Activated T-cell treated with anti-CD3 and anti-CD28 coated beads, Interleukin-2, amount 50 U/mL, for 72 hours (primary cell): ENCODE data around the gene SCAMP3. TPM values are rescaled to one million over a fixed set of nuclear protein-coding genes. Genes with fewer than 3 reads are reported as not detected.

Source experiments
- ATAC-seq, 2 donors: fragments of 150-1000 bp; cut with Tn5 transposase; replicated peaks in 1 of 2; 2 replicates each; pipeline ENCODE4 v1.10.0; 2021; ENCODE audit warnings: moderate library complexity in 2 of 2, mild to moderate bottlenecking in 1 of 2
- DNase-seq, 2 donors: peaks; one replicate each; pipeline ENCODE4 v3.0.0; 2021 to 2022; ENCODE audit warnings: mixed read lengths in 1 of 2
- H3K27ac Mint-ChIP-seq: one replicate; pipeline ENCODE4 v1.8.0; 2022; ENCODE audit warnings: mild to moderate bottlenecking, moderate library complexity, mixed read lengths
- H3K27me3 Mint-ChIP-seq: one replicate; pipeline ENCODE4 v1.8.0; 2022; ENCODE audit warnings: low read depth, mixed read lengths
- H3K36me3 Mint-ChIP-seq, 2 donors: one replicate each; pipeline ENCODE4 v1.8.0; 2022; ENCODE audit warnings: mixed read lengths in 2 of 2, mild to moderate bottlenecking in 1 of 2; ENCODE audit not compliant: insufficient read depth in 2 of 2
- H3K4me1 Mint-ChIP-seq: one replicate; pipeline ENCODE4 v1.8.0; 2022; ENCODE audit warnings: low read depth, mixed read lengths
- H3K4me3 Mint-ChIP-seq, 2 donors: one replicate each; pipeline ENCODE4 v1.8.0; 2022; ENCODE audit warnings: mild to moderate bottlenecking in 2 of 2, mixed read lengths in 2 of 2, moderate library complexity in 2 of 2
- H3K9me3 Mint-ChIP-seq, 2 donors: one replicate each; pipeline ENCODE4 v1.8.0; 2022; ENCODE audit warnings: mixed read lengths in 2 of 2
- total RNA-seq, 2 donors: library from RNA; stranded (reverse); gene quantifications; one replicate each; pipeline ENCODE4 v1.2.3, GENCODE V29; 2022

SCAMP3 gene
- total RNA-seq, result 100 to 1,000 TPM; 112 to 114 TPM

DNA sequence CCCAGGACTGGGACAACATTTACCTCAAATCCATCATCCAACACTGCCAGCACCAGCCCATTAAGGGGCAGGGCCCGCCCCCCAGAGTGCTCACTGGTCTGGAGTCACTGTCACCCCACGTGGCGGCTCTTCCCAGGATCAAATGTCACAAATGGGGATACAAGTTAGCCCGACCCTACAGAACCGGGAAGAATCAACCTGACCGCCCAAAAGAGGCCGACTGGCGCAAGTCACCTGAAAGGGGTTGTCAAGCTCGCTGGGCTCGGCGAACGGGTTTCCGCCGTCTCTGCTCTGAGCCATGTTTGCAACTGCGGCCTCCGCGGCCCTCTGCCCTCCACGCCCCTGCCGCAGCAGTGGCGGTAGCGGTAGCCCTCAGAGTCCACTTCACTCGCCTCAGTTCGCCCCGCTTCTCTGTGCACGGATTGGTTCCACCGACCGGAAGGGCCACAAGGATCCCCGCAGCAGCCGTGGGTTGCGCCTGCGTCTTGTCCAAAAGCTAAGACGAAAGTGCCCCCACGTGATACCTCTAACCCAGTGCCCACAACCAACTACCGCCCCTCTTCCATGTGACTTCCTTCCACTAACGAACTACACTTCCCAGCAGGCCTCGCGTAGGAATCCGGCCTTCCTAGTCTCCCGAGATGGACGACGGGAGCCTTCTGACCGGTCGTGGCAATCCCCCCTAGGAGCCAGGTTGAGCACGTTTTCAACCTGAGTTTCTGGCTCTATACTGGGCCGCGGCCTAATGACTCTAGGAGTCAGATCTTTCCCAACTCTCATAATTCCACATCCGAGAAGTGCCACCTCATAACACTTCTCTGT is at the start of gene SCAMP3:
Gene SCAMP3, minus strand, starts transcription at position 509 of the 822 bp plus-strand sequence. Its CDS starts 209 bp downstream, at position 300.
- ATAC-seq (peak; percentile 95 to 98), DNase-seq (peak; percentile 88 to 92)
- peak within 1 kb of the TSS; percentile 98 for H3K27ac Mint-ChIP-seq
- peaks cover 12 to 58% of the 10 kb centered on the region in 2 donors for H3K36me3 Mint-ChIP-seq
- peaks cover 45% of the 10 kb centered on the region for H3K4me1 Mint-ChIP-seq
- H3K4me3 Mint-ChIP-seq, result peak within 1 kb of the TSS; percentile 98 to 99
- H3K9me3 Mint-ChIP-seq, result no peaks in the 10 kb centered on the region
- H3K27me3 Mint-ChIP-seq, result no peaks in the 10 kb centered on the region

DNA sequence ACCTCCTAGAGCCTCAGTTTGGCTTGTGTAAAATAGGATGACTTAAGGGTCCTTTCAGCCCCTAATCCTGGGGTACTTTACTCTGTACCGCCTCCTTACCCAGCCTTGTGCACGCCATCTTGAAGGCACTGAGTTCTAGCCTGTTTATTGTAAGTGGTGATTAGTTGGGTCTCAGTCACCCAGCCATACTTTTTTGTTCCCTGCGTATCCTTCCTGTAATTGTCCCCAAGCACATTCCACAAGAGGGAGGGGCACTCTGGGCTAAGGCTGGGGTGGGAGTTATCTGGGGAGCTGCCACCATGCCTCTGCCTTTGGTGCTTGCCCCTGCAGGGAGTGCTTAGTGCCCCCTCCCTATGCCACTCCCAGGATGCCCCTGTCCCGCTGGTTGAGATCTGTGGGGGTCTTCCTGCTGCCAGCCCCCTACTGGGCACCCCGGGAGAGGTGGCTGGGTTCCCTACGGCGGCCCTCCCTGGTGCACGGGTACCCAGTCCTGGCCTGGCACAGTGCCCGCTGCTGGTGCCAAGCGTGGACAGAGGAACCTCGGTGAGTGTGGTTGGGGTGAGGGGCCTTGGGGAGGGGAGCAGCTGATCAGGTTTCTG is 47.4 kb upstream of the SCAMP3 start:
- H3K4me3 Mint-ChIP-seq, result peak overlapping the region; percentile 98 to 99
- peaks cover 39% of the 10 kb centered on the region for H3K4me1 Mint-ChIP-seq
- peak in 1 of 2 donors; percentile 9 for DNase-seq
- H3K9me3 Mint-ChIP-seq, result no peaks in the 10 kb centered on the region
- no peaks in the 10 kb centered on the region for H3K27me3 Mint-ChIP-seq
- peaks cover 17 to 32% of the 10 kb centered on the region in 2 donors for H3K36me3 Mint-ChIP-seq
- ATAC-seq, result no peak
- peak overlapping the region; percentile 97 for H3K27ac Mint-ChIP-seq

DNA sequence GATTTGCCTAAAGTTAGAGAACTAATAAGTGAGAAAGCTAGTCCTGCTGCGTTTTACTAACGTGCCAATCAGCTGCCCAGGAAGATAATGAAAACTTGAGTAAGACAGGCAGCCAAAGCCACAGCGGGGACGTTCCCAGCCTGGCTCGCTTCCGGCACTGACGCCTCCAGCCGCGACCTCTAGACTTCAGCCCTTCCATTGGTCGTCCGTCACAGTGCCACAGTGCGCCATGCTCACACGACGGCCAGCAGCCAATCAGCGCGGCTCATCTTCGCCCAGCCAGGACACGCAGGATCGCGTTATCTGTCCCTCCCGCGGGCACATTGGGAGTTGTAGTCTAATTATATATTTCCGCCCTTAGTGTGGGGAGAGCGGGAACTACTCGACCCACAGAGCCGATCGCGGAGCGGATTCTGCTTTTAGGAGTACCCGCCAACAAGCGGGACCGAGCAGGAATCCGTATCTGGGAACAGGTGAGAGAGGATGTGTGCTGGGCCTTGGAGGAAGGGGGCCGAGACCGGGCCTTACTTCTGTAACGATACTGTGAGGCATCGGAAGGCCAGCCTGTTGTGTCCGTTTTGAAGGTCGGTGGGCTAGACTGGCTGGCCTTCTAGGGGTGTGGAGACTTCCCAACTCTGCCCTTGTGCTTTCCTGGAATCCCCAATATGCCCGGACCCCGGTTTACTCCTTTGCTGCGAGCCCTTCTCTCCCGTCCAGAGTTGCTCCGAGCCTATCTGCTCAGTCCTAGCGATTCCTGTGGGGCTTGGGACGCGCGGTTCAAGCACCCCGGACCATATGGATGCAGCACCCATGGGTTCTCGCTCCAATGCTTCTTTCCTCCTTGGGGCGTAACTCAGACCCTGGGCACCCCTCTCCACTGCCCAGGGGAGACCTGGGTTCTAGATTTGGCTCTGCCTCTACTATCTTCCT is 46.6 kb upstream of the SCAMP3 start, which contains the start of gene FDPS:
Gene FDPS, plus strand, starts transcription at position 374 of the 930 bp plus-strand sequence. CDS start 924 bp downstream, outside the sequence.
- H3K27ac Mint-ChIP-seq, result peak within 1 kb of the TSS; percentile 97
- ATAC-seq (peak; percentile 99), DNase-seq (peak; percentile 95 to 98)
- peaks cover 39% of the 10 kb centered on the region for H3K4me1 Mint-ChIP-seq
- peak within 1 kb of the TSS; percentile 98 to 99 for H3K4me3 Mint-ChIP-seq
- no peaks in the 10 kb centered on the region for H3K27me3 Mint-ChIP-seq
- no peaks in the 10 kb centered on the region for H3K9me3 Mint-ChIP-seq
- H3K36me3 Mint-ChIP-seq, result peaks cover 17 to 32% of the 10 kb centered on the region in 2 donors

DNA sequence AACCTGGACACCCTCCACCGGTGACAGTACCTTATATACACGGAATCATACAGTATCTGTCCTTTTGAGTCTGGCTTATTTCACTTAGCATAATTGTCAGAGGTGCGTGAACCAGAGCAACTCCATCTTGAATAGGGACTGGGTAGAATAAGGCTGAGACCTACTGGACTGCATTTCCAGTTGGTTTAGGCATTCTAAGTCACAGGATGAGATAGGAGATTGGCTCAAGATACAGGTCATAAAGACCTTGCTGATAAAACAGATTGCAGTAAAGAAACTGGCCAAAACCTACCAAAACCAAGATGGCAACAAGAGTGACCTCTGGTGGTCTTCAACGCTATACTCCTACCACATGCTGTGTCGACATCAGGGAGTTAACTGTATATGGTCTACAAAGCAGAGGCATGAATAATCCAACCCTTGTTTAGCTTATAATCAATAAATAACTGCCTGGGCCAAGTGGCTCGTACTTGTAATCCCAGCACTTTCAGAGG is 45.1 kb upstream of the SCAMP3 start:
- H3K36me3 Mint-ChIP-seq, result peaks cover 11 to 25% of the 10 kb centered on the region in 2 donors
- DNase-seq (peak in 1 of 2 donors; percentile 9), ATAC-seq (no peak)
- peak overlapping the region; percentile 19 to 27 for H3K4me3 Mint-ChIP-seq
- H3K27ac Mint-ChIP-seq, result no peak overlapping the region
- H3K9me3 Mint-ChIP-seq, result no peaks in the 10 kb centered on the region
- H3K27me3 Mint-ChIP-seq, result no peaks in the 10 kb centered on the region
- peaks cover 33% of the 10 kb centered on the region for H3K4me1 Mint-ChIP-seq

DNA sequence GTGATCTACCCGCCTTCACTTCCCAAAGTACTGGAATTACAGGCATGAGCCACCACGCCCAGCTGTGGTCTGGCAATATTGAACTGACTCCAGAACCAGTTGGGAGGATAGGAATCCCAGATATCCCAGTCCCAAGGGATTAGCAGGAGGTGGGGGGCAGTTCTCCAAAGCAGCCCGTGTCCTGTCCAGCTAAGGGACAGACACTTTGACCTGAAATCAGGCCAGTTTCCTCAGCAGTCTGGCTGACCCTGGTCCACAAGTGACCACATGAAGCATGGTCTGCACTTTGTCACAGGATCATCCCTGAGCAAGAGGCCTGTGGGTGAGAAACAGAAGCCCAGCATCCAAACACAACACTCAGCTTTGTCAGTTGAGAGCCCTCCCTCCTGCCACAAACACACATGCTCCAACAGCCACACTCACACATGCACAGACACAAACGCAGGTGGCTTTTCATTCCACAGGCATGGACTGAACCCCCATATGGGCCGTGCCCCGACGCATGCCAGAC is 43.8 kb upstream of the SCAMP3 start:
- Mint-ChIP-seq H3K4me3 (no peak overlapping the region), H3K27me3 (no peaks in the 10 kb centered on the region), H3K36me3 (peaks cover 7 to 15% of the 10 kb centered on the region in 2 donors), H3K9me3 (no peaks in the 10 kb centered on the region), H3K4me1 (peaks cover 22% of the 10 kb centered on the region), H3K27ac (no peak overlapping the region)
- DNase-seq (no peak), ATAC-seq (no peak)

DNA sequence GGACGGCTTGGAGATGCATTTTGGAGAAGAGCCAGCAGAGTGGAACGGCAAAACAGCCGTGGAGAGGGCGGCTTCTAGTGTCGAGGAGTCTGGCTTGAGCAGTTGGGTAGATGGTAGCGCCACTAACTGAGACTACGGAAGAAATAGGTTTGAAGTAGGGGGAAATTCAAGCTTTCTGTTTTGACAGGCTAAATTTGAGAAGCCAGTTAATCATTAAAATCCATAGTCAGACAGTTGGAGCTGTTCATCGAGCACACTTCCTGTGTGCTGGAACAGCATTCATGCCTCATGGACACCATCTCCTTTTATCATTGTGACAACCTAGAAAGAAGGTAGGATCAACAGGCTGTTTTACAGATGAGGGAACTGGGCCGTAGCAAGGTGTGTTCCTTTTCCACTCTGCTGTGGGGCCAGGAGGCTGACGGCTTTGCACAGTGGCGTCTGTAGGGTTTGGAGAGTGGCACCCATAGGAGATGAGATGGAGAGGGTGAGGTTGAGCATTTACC is 42.5 kb upstream of the SCAMP3 start:
- Mint-ChIP-seq H3K4me1 (peaks cover 9% of the 10 kb centered on the region), H3K36me3 (peaks cover 5 to 8% of the 10 kb centered on the region in 2 donors), H3K27ac (no peak overlapping the region), H3K9me3 (no peaks in the 10 kb centered on the region), H3K4me3 (no peak overlapping the region), H3K27me3 (no peaks in the 10 kb centered on the region)
- ATAC-seq (no peak), DNase-seq (no peak)

DNA sequence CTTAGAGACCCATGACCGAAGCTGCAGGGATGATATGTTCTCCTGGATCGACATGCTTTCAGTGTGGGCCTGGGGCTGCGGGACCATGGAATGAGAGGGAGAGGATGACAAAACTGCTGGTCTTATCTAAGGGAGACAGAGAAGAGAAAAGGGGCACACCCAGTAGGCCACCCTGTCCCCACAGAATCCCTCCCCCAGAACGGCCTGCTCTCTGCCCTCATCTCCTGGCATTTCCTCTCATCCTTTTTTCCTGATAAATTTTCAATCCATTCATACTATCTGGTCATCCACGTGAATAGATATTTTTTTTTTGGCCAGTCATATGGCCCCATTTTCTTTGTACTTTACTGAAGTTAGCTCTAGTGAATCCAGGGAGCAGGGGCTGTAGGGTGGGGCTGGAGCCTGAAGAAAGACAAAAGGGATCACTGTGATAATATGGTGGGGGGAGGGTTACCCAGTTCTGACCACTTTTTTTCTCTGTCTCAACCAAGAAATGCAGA is 39.2 kb upstream of the SCAMP3 start, which contains the start of gene PKLR:
Gene PKLR, minus strand, starts transcription at position 97 of the 500 bp plus-strand sequence. Its CDS starts 43 bp downstream, at position 54.
- ATAC-seq (no peak), DNase-seq (no peak)
- H3K36me3 Mint-ChIP-seq, result no peaks in the 10 kb centered on the region
- H3K9me3 Mint-ChIP-seq, result no peaks in the 10 kb centered on the region
- no peaks in the 10 kb centered on the region for H3K4me1 Mint-ChIP-seq
- no peak within 1 kb of the TSS for H3K27ac Mint-ChIP-seq
- no peak within 1 kb of the TSS for H3K4me3 Mint-ChIP-seq
- H3K27me3 Mint-ChIP-seq, result peaks cover 12% of the 10 kb centered on the region

DNA sequence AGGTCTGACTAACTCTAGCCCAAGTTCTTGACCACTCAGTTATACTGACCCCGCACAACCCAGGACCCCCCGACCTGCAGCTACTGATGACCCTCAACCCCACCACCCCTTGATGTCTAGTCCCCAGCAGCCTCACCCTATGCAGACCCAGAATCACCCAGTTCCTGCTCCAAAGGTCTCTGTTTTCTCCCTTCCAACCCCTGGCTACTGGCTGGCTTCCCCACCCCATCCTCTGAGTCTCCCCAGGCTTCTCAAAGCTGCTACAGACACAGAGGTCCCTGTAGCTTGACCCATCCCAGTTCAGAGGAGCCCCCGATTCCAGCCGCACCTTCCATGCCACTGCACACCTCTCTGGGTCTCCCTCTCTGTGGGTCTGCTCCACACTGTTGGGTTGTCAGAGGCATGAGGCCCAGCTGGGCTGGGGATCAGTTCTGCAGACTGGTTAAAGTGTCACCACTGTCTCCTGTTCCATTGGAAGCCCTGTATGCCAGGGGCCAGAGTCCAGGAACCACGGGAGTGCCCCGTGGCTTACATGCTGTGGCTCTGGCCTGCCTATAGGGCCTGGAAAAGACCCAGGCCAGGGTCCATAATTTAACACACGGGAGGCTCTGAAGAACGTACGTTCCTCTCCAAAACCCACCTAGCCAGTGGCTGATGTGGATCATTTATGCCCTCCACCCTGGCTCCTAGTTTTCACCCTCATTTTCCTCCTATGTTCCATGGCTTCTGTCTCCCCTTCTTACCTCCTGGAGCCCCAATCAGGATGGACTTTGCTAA is 38.6 kb upstream of the SCAMP3 start:
- Mint-ChIP-seq H3K36me3 (no peaks in the 10 kb centered on the region), H3K9me3 (no peaks in the 10 kb centered on the region), H3K4me3 (no peak overlapping the region), H3K4me1 (no peaks in the 10 kb centered on the region), H3K27ac (no peak overlapping the region), H3K27me3 (peaks cover 19% of the 10 kb centered on the region)
- no peak for DNase-seq
- ATAC-seq, result no peak

DNA sequence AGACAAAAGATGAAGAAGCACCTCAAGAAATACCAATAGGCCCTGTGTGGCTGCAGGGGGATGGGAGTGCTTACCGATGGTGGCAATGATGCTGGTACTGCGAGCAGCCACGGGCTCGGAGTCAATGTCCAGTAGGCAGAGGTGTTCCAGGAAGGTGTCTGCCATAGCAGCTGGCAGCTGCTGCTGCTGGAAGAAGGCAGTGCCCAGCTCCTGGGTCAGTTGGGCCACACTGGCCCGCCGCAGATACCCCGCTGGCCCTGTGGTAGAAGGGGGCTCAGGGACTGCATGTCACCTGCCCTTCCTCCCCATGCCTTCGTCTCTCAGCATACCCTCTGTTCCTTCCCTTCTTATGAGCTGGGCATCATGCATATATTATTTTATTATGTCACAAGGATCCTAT is 37.9 kb upstream of the SCAMP3 start:
- no peaks in the 10 kb centered on the region for H3K36me3 Mint-ChIP-seq
- H3K27ac Mint-ChIP-seq, result no peak overlapping the region

DNA sequence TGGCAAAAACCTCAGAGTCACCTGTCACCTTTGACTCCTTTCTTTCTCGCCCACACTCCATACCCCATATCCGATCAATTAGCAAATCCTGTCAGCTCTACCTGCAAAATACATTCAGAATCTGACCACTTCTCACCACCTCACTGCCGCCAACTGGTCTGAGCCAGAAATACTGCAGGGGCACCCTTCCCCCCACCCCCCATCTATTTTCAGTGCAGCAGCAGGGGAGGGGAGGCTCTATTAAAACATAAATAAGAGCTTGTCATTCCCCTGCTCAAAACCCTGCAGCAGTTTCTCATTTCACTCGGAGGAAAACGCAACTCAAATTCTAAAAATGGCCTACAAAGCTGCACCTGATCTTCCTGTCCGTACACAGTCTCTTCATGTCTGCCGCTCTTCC is 35.2 kb upstream of the SCAMP3 start:
- DNase-seq, result no peak
- H3K4me3 Mint-ChIP-seq, result no peak overlapping the region
- no peak overlapping the region for H3K27ac Mint-ChIP-seq

More for the DNA sequence above, 37.9 kb upstream of the SCAMP3 start:
- no peak for ATAC-seq
- no peak for DNase-seq
- Mint-ChIP-seq H3K9me3 (no peaks in the 10 kb centered on the region), H3K27me3 (peaks cover 24% of the 10 kb centered on the region), H3K4me1 (peaks cover under 1% of the 10 kb centered on the region), H3K4me3 (no peak overlapping the region)

DNA sequence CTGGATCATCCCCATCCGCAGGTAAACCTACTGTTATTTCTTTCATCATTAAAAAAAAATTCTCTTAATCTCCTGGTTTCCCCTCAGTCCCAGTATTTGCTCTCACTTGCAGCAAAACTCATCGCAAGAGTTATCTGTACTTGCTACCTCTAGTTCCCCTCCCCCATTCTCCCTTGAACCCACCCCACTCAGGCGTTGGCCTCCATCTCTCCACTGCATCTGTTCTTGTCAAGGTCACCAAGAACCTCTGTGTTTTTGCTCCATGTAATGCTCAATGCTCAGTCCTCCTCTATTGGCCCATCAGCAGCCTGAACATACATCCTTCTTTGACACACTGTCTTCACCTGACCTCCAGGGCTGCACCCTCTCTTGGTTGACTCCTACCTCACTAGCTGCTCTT is 34.5 kb upstream of the SCAMP3 start:
- Mint-ChIP-seq H3K9me3 (no peaks in the 10 kb centered on the region), H3K4me3 (no peak overlapping the region), H3K27ac (no peak overlapping the region), H3K4me1 (peaks cover 7% of the 10 kb centered on the region), H3K36me3 (no peaks in the 10 kb centered on the region), H3K27me3 (peaks cover 34% of the 10 kb centered on the region)
- DNase-seq, result no peak
- ATAC-seq, result no peak

More for the DNA sequence above, 35.2 kb upstream of the SCAMP3 start:
- peaks cover 7% of the 10 kb centered on the region for H3K4me1 Mint-ChIP-seq
- peaks cover 34% of the 10 kb centered on the region for H3K27me3 Mint-ChIP-seq
- no peak for ATAC-seq
- H3K36me3 Mint-ChIP-seq, result no peaks in the 10 kb centered on the region
- no peaks in the 10 kb centered on the region for H3K9me3 Mint-ChIP-seq
